Ovary (tissue), 3 donors: ENCODE measurements around the gene NUDT6.

Experiments
- POLR2A ChIP-seq: fragments of 450-650 bp; IDR thresholded peaks from one replicate; pipeline ENCODE4 v1.6.1; 2017; ENCODE audit warnings: antibody characterized with exemption, mild to moderate bottlenecking, moderate library complexity
- TF ChIP-seq, protein P1 (sequence below), 3 donors: fragments of 450-650 bp in 2 of 3; fragments of 200-600 bp in 1 of 3; IDR thresholded peaks; one replicate each; pipeline versions ENCODE4 v1.5.1 to v1.8.0; 2016 to 2022; ENCODE audit warnings: antibody characterized with exemption in 3 of 3, mild to moderate bottlenecking in 1 of 3
- donor health status: DM: no; HTN: no; CAD: no.

DNA sequence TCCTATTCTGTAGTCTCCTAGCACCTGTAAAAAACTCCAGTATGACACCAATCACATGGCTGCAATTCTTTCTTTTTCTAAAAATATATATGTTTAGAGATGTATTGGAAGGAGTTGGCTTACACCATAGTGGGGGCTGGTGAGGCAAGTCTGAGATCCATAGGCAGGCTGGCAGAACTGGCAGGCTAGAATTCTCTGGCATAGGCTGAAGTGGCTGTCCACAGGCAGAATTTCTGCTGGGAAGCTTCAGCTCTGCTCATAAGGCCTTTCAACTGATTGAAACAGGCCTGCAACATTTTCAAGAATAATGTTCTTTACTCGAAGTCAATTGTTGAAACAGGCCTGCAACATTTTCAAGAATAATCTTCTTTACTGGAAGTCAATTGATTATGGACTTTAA, 58.8 kb downstream of the NUDT6 start:
- TF ChIP-seq POLR2A = no peak
- TF ChIP-seq, protein P1, sequence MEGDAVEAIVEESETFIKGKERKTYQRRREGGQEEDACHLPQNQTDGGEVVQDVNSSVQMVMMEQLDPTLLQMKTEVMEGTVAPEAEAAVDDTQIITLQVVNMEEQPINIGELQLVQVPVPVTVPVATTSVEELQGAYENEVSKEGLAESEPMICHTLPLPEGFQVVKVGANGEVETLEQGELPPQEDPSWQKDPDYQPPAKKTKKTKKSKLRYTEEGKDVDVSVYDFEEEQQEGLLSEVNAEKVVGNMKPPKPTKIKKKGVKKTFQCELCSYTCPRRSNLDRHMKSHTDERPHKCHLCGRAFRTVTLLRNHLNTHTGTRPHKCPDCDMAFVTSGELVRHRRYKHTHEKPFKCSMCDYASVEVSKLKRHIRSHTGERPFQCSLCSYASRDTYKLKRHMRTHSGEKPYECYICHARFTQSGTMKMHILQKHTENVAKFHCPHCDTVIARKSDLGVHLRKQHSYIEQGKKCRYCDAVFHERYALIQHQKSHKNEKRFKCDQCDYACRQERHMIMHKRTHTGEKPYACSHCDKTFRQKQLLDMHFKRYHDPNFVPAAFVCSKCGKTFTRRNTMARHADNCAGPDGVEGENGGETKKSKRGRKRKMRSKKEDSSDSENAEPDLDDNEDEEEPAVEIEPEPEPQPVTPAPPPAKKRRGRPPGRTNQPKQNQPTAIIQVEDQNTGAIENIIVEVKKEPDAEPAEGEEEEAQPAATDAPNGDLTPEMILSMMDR (IDR thresholded peaks at IDR 0.05) = no peak
